HG02852 (cell line): ENCODE measurements around the gene RGS17.

Source experiments
- ATAC-seq: cut with Tn5 transposase; IDR thresholded peaks from one replicate; pipeline ENCODE4 v1.9.1; 2021; ENCODE audit warnings: mild to moderate bottlenecking, moderate library complexity; ENCODE audit not compliant: unreplicated experiment

Gene RGS17

DNA sequence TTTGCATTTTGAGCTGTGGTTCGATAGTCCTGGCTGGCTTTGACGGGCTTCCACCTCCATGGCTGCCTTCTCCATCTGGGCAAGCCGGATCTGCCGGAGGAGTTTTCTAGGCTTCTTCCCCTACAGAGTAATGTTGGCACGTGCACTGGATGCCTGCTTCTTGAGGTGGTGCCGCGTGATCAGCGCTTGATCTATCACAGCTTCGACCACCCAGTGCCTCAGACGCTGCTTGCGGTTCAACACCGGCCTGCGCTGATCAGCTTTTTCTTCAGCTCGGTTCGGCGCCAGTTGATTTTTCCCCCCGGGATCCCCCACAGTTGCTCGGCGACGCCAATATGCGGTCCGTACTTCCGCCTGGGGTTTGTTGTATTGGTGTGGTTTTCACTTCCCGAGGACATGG is 171.7 kb downstream of the RGS17 start:
- ATAC-seq = no peak

DNA sequence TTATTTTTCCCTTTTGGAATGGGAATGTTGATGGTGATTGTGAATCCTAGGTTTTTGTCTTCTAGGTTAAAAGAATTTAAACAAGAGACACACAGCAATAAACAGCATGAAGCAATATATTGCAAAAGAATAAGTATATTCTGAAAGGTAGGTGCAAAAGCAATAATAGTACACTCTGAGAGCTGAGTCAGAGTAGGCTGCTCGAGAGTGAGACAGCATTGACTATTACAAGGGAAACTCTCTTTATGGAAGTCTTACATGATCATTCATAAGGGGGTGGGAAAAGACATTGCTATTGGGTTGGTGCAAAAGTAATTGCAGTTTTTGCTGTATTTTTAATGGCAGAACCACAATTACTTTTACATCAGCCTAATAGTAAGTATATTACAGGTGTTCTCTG is 173.3 kb downstream of the RGS17 start:
- no peak for ATAC-seq
